ENCODE results near the gene GLIPR1L1. TPM values are rescaled to one million over a fixed set of nuclear protein-coding genes. Genes with fewer than 3 reads are reported as not detected.

GLIPR1L1 gene
- total and polyA plus RNA-seq, 2 of the 8 experiments (the other 6 are each of a cell fraction or from before 2014, with no cell fraction given) = 1.2 to 1.7 TPM

GRCh38 chr12:75389061-75389460, 54.6 kb downstream of the GLIPR1L1 start (continued):
- TF ChIP-seq CHD7 (IDR thresholded peaks at IDR 0.05; ENCODE audit: insufficient replicate concordance, low read length) (no peak), SP1 (IDR thresholded peaks at IDR 0.05; ENCODE audit: low read depth, low read length) (no peak), KDM5A (IDR thresholded peaks at IDR 0.05; ENCODE audit: low read length) (no peak), HDAC2 (IDR thresholded peaks at IDR 0.05; ENCODE audit: borderline replicate concordance in 1 of 2, low read depth in 2 of 2, low read length in 2 of 2) (no peak), NRF1 (IDR thresholded peaks at IDR 0.05; ENCODE audit: low read depth, low read length) (no peak), SIN3A (conservative IDR thresholded peaks at IDR 0.05 in 1 of 2, IDR thresholded peaks at IDR 0.05 in 1 of 2; ENCODE audit: low read depth in 1 of 2, low read length in 2 of 2) (no peak), ASH2L (IDR thresholded peaks at IDR 0.05; ENCODE audit: low read length) (no peak), SUZ12 (IDR thresholded peaks at IDR 0.05; ENCODE audit: low read length) (no peak), TAF1 (IDR thresholded peaks at IDR 0.05; ENCODE audit: low read depth, low read length) (no peak), SRF (IDR thresholded peaks at IDR 0.05; ENCODE audit: low read depth, low read length) (no peak), CHD2 (IDR thresholded peaks at IDR 0.05; ENCODE audit: low read length) (no peak)
- TF ChIP-seq, protein P1, sequence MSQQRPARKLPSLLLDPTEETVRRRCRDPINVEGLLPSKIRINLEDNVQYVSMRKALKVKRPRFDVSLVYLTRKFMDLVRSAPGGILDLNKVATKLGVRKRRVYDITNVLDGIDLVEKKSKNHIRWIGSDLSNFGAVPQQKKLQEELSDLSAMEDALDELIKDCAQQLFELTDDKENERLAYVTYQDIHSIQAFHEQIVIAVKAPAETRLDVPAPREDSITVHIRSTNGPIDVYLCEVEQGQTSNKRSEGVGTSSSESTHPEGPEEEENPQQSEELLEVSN (IDR thresholded peaks at IDR 0.05) = no peak
